SK-N-SH treated with all-trans-retinoic acid at 6 μM for 48 hours (cell line): Measurements from ENCODE around the gene ZNF189.

ENCODE experiments used
- CSDC2 ChIP-seq: fragments of 250-450 bp; sonication (Bioruptor Pico); IDR thresholded peaks from 2 replicates; pipeline ENCODE4 v1.5.0; 2020; ENCODE audit warnings: mild to moderate bottlenecking, moderate library complexity
- OSR1 ChIP-seq: fragments of 250-450 bp; sonication (Bioruptor Pico); IDR thresholded peaks from 2 replicates; pipeline ENCODE4 v1.8.0; 2022; ENCODE audit warnings: moderate library complexity, mild to moderate bottlenecking, inconsistent platforms
- PATZ1 ChIP-seq: fragments of 250-450 bp; sonication (Bioruptor Pico); IDR thresholded peaks from 2 replicates; pipeline ENCODE4 v1.8.0; 2020; ENCODE audit warnings: mild to moderate bottlenecking, moderate library complexity, borderline replicate concordance
- TCF4 ChIP-seq: fragments of 250-450 bp; sonication (Bioruptor Pico); IDR thresholded peaks from 2 replicates; pipeline ENCODE4 v1.8.0; 2021; ENCODE audit warnings: mild to moderate bottlenecking, moderate library complexity, borderline replicate concordance
- TSHZ2 ChIP-seq: fragments of 250-450 bp; sonication (Bioruptor Pico); IDR thresholded peaks from 2 replicates; pipeline ENCODE4 v1.5.0; 2020; ENCODE audit warnings: mild to moderate bottlenecking, moderate library complexity
- ZC3H10 ChIP-seq: fragments of 250-450 bp; sonication (Bioruptor Pico); IDR thresholded peaks from 2 replicates; pipeline ENCODE4 v1.5.1; 2021; ENCODE audit warnings: mild to moderate bottlenecking, moderate library complexity

GRCh38 chr9:101451498-101451897, 52.8 kb downstream of the ZNF189 start:
- no peak for TF ChIP-seq OSR1 (CRISPR knock-in tag)
- no peak for TF ChIP-seq TCF4 (CRISPR knock-in tag)
- TF ChIP-seq PATZ1 (CRISPR knock-in tag), result no peak
- no peak for TF ChIP-seq CSDC2 (CRISPR knock-in tag)
- TF ChIP-seq ZC3H10 (CRISPR knock-in tag), result no peak
- no peak for TF ChIP-seq TSHZ2 (CRISPR knock-in tag)
